KOPT-K1 (cell line): Measurements from ENCODE around the gene SEMA5B.

ENCODE experiments used
- H3K27ac ChIP-seq: fragments of 200-600 bp; sonication (generic); 2 replicates; pipeline ENCODE4 v1.5.1; 2016; ENCODE audit warnings: antibody characterized with exemption, mild to moderate bottlenecking, low read depth, low read length; ENCODE audit not compliant: poor library complexity, severe bottlenecking
- H3K36me3 ChIP-seq: fragments of 200-600 bp; sonication (generic); 2 replicates; pipeline ENCODE4 v1.5.1; 2017; ENCODE audit warnings: antibody characterized with exemption, mild to moderate bottlenecking, low read length, moderate library complexity; ENCODE audit not compliant: insufficient read depth
- H3K9me3 ChIP-seq: fragments of 200-600 bp; sonication (generic); 2 replicates; pipeline ENCODE4 v1.5.1; 2017; ENCODE audit warnings: antibody characterized with exemption, low read length, mild to moderate bottlenecking; ENCODE audit not compliant: insufficient read depth, poor library complexity, severe bottlenecking

SEMA5B gene

DNA sequence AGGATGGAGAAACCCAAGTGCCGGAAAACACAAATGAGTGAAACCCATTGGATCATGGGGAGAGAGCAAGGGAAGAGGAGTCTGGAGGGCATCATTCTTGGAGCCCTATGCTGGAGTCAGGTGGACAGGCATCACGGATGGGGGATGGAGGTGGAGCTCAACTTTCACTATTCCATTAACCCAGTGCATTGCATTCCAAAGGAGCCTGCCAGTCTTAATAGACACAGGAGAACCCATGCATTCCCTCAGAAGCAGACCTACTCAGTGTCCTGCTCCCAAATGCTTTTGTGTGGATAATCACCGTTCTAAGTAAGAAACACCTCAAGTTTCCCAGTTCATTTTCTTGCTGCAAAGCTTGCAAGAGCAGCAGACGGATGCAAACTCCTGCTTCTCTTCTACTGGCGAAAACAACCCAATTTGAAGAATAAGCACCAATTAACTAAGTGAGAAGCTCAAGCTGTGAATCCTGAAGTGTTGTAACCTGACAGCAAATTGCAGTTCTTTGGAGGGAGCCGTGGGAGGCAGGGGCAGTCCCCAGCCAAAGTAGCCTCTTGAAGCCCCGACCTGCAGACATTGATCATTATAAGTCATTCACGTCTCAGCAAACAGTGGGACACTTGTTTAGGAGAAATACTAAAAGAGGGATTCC lies 25.3 kb downstream of the SEMA5B start:
- Histone ChIP-seq H3K27ac (no peak overlapping the region), H3K36me3 (no peaks in the 10 kb centered on the region)

DNA sequence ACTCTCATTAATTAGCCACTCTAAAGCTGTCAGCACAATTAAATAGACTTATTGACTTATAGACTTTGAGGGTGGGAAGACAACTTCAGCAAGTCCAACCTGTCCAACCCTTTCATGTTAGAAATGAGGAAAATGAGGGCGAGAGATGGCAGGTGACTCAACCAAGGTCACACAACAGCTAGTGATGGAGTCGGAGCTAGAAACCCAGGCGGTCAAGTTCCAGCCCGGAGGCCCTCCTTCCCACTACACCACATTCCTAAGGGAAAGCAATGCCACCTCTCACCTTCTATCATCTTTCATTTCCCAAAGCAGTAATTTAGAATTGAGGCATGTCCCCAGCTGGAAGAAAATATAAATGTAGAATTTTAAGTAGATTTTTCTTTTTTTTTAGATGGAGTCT lies 28.7 kb downstream of the SEMA5B start:
- H3K27ac ChIP-seq: no peak overlapping the region

More for the DNA sequence above, 25.3 kb downstream of the SEMA5B start:
- H3K9me3 ChIP-seq: no peaks in the 10 kb centered on the region

DNA sequence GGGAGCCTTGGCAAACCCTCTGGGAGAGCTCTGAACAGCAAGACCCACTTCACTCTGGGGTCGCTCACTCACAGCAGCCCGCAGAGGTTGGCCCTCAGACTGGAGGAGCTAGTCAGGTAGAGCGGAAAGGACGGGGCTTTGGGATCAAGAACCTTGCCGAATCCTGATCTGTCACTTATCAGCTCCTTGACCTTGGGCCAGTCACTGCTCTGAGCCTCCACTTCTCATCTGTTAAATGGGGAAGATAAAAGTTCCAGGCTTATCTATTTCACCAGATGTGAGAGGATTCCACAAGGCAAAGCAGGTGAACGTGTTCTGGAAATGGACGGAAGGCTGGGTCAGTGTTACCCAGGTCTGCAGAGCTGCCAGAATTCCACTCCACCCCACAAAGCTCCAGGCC lies 29.4 kb downstream of the SEMA5B start:
- H3K36me3 ChIP-seq: no peaks in the 10 kb centered on the region
- no peak overlapping the region for H3K27ac ChIP-seq
- no peaks in the 10 kb centered on the region for H3K9me3 ChIP-seq

More for the DNA sequence above, 28.7 kb downstream of the SEMA5B start:
- no peaks in the 10 kb centered on the region for H3K36me3 ChIP-seq
- H3K9me3 ChIP-seq: no peaks in the 10 kb centered on the region

DNA sequence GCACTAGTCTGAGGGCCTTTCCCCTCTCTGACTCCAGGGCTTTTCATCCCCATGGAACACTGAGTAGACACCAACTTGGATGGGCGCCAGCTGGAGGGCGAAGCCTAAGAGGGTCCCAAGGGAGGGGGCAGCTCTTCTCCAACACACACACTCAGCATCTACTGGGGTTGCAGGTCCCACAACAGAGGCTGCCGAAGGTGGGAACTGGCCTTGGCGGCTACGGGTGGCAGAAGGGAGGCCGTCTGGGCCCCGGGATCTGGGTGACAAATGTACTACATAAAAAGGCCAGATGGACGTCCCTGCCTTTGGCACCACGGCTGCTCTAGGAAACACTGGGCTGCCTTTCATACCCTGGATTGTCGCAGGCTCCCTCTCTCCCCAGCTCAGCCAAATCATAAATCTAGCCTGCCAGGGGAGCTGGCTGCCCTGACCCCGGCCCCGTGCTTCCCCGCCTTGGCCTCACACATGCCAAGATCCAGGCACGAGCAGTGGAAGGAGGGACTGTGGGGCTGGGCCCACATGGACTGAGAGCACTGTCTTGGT lies 31.5 kb downstream of the SEMA5B start:
- H3K9me3 ChIP-seq: no peaks in the 10 kb centered on the region
- H3K27ac ChIP-seq: no peak overlapping the region
- H3K36me3 ChIP-seq: no peaks in the 10 kb centered on the region

DNA sequence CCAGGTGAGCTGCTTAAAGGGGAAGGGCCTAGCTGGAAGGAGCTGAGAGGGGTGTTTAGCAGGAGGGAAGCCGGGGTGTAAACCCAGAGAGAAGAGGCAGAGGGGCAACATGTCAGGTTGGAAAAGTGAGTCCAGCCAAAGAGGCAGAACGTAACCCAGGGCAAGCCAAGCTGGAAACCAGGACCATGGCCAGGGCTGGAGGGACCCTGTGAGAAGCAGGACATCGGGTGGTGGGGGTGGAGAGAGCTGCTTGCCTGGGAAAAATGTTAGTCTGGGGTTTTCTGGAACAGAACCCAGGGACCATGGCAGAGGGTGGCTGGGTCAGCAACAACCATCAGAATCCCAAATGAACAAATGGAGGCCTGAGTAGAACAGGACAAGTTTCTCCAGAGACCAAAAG lies 32.6 kb downstream of the SEMA5B start:
- H3K36me3 ChIP-seq: no peaks in the 10 kb centered on the region
- H3K9me3 ChIP-seq: no peaks in the 10 kb centered on the region
- no peak overlapping the region for H3K27ac ChIP-seq

DNA sequence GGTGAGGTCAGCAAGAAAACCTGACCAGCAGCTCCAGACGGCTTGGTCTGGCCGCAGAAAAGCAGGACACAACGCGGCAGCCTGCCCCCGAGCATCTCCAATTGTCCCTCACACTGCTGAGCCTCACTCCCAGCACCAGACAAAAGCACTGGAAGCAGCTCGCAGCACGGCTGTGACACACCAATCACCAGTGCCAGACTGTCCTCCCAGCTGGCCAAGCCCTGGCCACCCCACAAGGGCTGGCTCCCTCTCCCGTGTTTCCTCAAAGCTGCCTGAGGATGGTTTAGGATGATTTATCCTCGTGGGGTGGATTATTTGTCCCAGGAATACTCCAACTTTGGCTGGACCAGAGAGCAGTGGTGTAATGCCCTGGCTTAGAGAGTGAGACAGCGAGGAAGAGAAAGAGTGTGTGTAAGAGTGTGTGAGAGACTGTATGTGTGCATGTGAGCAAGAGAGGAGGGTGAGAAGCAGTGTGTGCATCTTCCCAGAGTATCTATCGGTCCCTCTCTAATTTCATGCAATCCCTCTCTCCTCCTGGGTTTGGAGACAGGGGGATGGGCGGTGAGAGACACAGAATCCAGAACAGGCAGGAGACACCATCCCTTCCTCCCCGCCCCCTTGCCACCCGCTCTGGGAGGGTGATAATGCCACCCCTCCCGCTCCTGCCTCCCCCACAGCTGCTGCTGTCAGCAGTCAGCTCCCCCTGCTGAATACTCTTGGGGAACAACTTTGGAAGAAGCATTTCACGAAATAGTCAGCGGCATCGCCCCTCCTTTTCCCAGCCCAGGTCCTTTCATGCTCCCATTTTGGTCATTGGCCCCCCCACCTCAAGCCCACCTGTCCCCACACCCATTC lies 34.2 kb downstream of the SEMA5B start:
- Histone ChIP-seq H3K27ac (no peak overlapping the region), H3K9me3 (no peaks in the 10 kb centered on the region), H3K36me3 (no peaks in the 10 kb centered on the region)

DNA sequence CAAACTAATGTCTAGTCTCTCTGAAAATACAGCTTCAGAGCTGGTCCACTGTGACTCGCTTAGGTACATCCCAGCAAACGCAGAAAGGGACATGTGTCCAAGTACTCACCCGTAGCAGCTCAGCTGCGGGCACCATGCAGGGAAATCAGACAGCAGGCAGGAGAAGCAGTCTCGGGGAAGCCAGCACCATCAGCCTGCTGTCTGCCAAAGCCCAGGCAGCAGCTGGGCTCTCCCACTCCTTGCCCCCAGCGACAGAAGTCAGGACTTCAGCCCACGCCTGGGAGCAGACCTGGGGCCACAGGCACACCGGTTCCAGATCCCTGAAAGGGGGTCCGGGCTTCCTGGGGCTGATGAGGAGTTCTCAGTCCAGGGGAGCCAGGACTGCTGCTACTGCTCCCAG lies 34.9 kb downstream of the SEMA5B start:
- Histone ChIP-seq H3K9me3 (no peaks in the 10 kb centered on the region), H3K27ac (no peak overlapping the region), H3K36me3 (no peaks in the 10 kb centered on the region)

DNA sequence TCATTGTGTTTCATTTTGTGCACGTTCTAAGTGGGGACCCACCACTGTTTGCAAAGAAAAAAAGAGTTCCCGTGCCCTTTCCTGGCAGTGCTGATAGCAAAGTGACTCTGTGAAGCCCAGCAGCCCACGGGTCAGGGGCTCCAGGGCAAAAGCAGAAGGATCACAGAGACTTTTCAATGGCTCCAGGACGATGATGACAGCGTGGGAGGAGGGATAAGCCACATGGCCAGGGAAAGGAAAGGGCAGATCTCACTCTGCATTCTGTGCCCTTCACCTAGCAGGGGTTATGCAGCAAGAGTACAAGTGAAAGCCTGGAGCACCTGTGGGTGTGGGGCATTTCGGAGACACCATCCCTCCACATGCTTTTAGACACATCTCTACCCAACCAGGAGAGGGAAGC lies 35.4 kb downstream of the SEMA5B start:
- H3K36me3 ChIP-seq: no peaks in the 10 kb centered on the region
- no peaks in the 10 kb centered on the region for H3K9me3 ChIP-seq
- H3K27ac ChIP-seq: no peak overlapping the region

DNA sequence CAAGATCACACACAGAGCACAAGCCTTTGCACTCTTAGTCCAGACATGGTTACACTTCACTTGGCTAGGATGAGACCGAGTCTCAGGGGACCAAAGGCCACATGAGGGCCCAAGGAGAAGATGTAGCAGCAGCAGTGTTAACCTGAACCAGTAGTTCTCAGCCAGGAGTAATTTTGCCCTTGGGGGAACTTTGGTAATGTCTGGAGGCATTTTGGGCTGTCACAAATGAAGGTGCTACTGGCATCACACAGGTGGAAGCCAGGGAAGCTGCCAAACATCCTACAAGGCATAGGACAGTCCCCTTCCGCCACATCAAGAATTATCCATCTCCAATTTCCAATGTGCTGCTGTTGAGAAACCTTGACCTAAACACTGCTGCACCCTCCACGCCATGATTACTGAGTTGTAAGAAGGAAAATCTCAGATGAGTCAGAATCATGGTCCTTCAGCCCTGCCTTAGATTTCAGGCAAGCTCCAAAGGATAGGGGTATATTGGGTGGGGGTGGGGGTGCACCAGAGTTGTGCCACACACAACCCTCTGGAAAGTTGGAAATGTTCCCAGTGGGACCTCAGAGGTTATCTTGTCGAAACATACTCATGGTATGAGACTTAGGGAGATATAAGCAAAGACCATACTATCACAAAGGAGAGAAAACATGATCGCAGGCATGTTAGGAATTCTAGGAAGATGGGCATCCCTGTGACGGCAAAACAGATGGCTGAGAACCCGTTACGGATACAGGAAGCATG lies 36.2 kb downstream of the SEMA5B start:
- no peaks in the 10 kb centered on the region for H3K36me3 ChIP-seq
- H3K27ac ChIP-seq: no peak overlapping the region

DNA sequence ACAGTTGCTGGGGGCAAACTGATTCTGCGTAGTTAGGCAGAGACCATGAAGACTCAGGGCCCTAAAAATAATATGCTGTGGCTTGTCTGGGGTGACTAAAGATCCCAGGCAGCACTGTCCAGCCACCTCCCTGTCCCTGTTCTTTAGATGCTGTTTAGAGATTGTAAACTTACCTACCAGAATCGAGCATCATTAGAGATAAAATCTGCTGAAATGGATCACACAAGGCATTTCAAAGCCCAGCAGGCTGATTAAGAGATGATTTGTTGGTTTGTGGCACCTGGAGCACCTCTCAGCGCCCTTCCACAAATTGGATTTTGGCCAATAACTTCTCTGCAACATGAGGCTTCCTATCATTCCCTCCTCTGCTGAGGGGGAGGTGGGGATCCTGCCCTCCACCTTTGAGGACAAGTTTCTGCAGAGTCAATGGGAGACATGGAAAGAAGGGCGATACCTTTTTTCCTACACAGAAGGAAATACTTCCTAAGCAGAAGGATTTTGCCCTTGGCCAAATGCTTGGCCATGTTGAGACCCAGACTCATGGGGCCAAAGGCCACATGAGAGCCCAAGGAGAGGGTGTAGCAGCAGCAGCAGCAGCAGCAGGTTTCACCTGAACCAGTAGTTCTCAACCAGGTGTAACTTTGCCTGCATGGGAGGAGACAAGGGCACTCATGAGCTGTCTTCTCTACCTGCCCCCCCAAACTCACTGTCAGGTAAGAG lies 37.5 kb downstream of the SEMA5B start:
- H3K36me3 ChIP-seq: no peaks in the 10 kb centered on the region
- no peaks in the 10 kb centered on the region for H3K9me3 ChIP-seq
- H3K27ac ChIP-seq: no peak overlapping the region

More for the DNA sequence above, 36.2 kb downstream of the SEMA5B start:
- H3K9me3 ChIP-seq: no peaks in the 10 kb centered on the region

DNA sequence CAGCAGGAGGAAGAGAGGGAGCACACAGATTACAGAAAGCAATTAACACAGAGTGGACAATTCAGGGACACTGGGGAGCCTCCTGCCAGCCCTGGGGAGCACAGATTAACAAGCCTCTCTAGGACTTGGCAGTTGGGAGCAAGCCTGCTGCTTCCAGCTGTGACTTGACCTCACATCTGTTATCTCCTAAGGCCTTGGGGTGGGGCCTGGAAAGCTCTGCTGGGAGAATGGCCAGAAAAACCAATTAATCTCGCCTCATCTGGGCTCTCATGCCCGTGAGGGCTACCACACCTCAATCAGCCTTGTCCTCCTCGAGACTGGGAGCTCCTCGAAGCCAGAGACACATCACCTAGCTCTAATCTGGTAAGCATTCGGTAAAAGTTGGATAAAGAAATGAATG lies 39.1 kb downstream of the SEMA5B start:
- Histone ChIP-seq H3K9me3 (no peaks in the 10 kb centered on the region), H3K27ac (no peak overlapping the region), H3K36me3 (no peaks in the 10 kb centered on the region)

DNA sequence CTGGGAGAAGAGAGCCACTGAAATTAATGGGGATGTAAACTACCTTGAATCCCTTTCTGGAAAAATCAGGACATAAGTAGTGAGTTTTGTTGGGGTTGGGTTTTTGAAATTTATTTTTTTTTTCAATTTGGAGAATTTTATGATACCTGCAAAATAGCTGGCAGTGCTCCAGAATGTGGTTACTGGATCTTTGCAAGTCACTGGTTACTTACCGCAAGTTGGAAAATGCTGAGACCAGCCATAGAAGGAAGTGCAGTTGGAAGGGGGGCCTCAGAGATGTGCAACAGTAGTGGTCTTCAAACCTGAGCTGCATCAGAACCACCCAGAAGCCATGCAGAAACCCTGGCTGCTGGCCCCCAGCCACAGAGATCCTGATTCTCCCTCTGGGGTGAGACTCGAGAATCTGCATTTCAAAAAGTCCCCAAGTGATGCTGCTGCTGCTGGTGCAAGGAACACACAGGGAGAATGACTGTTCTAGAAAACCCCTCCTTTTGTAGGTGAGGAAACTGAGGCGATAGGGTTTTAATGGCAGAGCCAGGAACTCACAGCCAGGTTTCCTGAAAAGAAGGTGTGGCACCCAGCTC lies 39.7 kb downstream of the SEMA5B start:
- Histone ChIP-seq H3K36me3 (no peaks in the 10 kb centered on the region), H3K9me3 (no peaks in the 10 kb centered on the region), H3K27ac (no peak overlapping the region)

DNA sequence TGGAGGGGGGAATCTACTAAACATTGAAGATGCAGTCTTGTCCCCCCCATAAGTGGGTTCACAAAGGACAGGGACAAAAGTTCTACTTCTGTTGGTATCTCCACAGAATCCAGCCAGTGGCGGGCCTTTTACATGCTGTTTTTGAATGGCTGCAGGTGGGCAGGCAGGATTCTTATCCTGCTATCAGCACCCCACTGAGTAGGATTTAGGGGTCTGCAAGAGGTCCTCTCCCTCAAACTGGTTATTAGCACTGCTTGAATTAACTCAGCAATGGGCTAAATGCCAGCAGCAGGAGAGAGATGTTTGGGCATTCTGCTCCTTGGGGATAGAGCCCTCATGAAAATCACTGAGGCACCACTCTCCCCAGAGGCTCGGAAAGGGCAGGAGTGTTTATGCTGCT lies 40.3 kb downstream of the SEMA5B start:
- H3K9me3 ChIP-seq: no peaks in the 10 kb centered on the region
- no peak overlapping the region for H3K27ac ChIP-seq
- H3K36me3 ChIP-seq: no peaks in the 10 kb centered on the region

DNA sequence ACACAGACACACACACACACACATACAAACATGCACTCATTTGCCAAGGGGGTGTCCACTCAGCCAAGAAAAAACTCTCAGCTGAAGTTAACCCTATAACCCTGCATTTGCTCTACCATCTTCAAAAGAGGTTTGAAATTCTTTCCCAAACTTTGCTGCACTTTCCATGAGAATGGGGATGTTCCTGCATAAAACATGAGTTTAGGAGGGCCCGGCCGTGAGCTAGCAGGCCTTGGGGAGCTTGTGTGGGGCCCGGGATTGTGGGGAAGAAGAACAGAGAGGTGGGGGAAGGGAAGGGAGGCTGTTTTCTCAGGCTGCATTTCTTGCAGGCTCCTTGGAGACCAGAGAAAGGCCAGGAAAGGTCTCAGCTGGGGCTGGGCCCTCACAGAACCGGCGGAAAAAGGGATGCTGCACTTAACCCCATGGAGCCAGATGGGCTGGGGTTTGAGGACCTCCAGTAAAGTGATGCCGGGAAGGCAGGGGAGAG lies 40.8 kb downstream of the SEMA5B start:
- H3K36me3 ChIP-seq: no peaks in the 10 kb centered on the region
- no peak overlapping the region for H3K27ac ChIP-seq
- H3K9me3 ChIP-seq: no peaks in the 10 kb centered on the region
